PFSK-1 (cell line): ENCODE results near the gene IL19.

Experiments used
- POLR2AphosphoS5 ChIP-seq: IDR thresholded peaks from 2 replicates; pipeline ENCODE4 v1.6.1; 2012; ENCODE audit warnings: low read depth, mild to moderate bottlenecking, control low read depth, low read length, moderate library complexity
- REST ChIP-seq, 2 experiments: IDR thresholded peaks; 2 replicates each; pipeline versions ENCODE4 v1.6.1 to v1.8.0; 2011 to 2012; ENCODE audit warnings: low read depth in 2 of 2, low read length in 2 of 2, control low read depth in 1 of 2, inconsistent platforms in 1 of 2, mild to moderate bottlenecking in 1 of 2, moderate library complexity in 1 of 2; ENCODE audit not compliant: insufficient read depth in 1 of 2
- SIN3A ChIP-seq: IDR thresholded peaks from 2 replicates; pipeline ENCODE4 v1.6.1; 2012; ENCODE audit warnings: mild to moderate bottlenecking, low read length, moderate library complexity, borderline replicate concordance; ENCODE audit not compliant: insufficient read depth

GRCh38 chr1:206872139-206872538 is 101.6 kb downstream of the IL19 start:
- TF ChIP-seq SIN3A (no peak), REST (IDR thresholded peaks at IDR 0.05; ENCODE audit: insufficient read depth in 1 of 2, low read depth in 2 of 2, low read length in 2 of 2) (0 out of 4 replicates have a peak, but pooled peaks of 1 of the 2 experiments have one; percentile 59), POLR2AphosphoS5 (peak; percentile 58; the same call in 1 of the 2 replicates)
